ENCODE results near the gene IGSF5. TPM values are rescaled to one million over a fixed set of nuclear protein-coding genes. Genes with fewer than 3 reads are reported as not detected.

IGSF5 gene
- total RNA-seq, 1 experiment from 2014 or later, result not detected

- Mint-ChIP-seq H3K4me3 (ENCODE audit: unreplicated experiment) (no peak overlapping the region), H3K4me1 (ENCODE audit: insufficient read depth, unreplicated experiment) (peaks cover 19% of the 10 kb centered on the region), H3K27me3 (ENCODE audit: insufficient read depth, unreplicated experiment) (peaks cover 10% of the 10 kb centered on the region), H3K9me3 (ENCODE audit: unreplicated experiment) (peaks cover 8% of the 10 kb centered on the region), H3K36me3 (ENCODE audit: insufficient read depth, unreplicated experiment) (peaks cover 6% of the 10 kb centered on the region), H3K27ac (ENCODE audit: low read depth, unreplicated experiment) (no peak overlapping the region)
- ChIA-PET POLR2A (no interaction called here), CTCF (interaction anchor here (0.7 kb wide), 1 partner anchor 73 kb away, joined by 3 read pairs; no protein-coding TSS in a partner anchor)
- intact Hi-C loops (cut with micrococcal nuclease), result no loop called here
- TF ChIP-seq CTCF (IDR thresholded peaks at IDR 0.05; ENCODE audit: unreplicated experiment), result no peak
- no peak for DNase-seq (ENCODE audit: unreplicated experiment)
- BruUV-seq (replicated peaks), result no TSS peak
Measured at GRCh38 chr21:39726133-39726532, 18.9 kb upstream of the IGSF5 start.

DNA sequence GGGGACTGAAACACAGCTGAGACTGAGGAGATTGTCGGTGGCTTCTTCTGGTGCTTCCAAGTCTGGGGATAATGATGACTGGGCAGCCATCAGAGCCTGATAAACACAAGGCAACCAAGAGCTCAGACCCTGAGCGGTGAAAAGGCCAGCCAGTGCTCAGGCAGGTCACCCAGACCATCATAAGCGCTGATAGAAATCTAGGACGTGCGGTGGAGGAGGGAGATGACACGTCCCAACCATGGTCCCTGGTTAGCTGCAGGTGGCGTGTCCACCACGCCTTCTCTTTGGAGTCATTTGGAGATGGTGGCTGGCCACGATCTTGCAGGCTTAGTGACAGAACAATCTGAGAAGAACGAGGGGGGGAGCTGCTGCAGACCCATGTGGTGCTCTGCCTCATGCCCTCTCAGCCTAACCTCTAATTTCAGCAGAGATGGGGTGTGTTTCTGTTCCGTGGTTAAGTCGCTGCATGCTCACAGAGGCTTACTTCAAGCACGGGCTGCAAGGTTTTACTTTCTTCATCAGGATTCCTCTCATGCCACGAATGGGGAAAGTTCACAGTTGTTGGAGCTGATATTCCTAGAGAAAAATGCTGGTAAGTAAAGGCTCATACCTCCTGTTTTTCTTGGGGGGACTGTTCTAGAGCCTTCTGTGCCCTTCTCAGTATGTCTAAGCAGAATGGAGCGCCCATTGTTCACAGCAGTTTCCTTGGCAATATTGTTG lies 17.4 kb upstream of the IGSF5 start:
- no peak overlapping the region for H3K4me3 Mint-ChIP-seq (ENCODE audit: unreplicated experiment)
- DNase-seq (ENCODE audit: unreplicated experiment), result no peak
- H3K27ac Mint-ChIP-seq (ENCODE audit: low read depth, unreplicated experiment), result no peak overlapping the region
- no peaks in the 10 kb centered on the region for H3K27me3 Mint-ChIP-seq (ENCODE audit: insufficient read depth, unreplicated experiment)
- peaks cover 21% of the 10 kb centered on the region for H3K4me1 Mint-ChIP-seq (ENCODE audit: insufficient read depth, unreplicated experiment)
- BruUV-seq (replicated peaks), result no TSS peak
- TF ChIP-seq CTCF (IDR thresholded peaks at IDR 0.05; ENCODE audit: unreplicated experiment), result no peak
- intact Hi-C loops (cut with micrococcal nuclease), result no loop called here
- ChIA-PET POLR2A (no interaction called here), CTCF (interaction anchor here (0.6 to 3.3 kb wide), 6 partner anchors 11 to 1407 kb away, joined by 3 to 18 read pairs (median 6); no protein-coding TSS in a partner anchor)
- H3K9me3 Mint-ChIP-seq (ENCODE audit: unreplicated experiment), result no peaks in the 10 kb centered on the region
- peaks cover 6% of the 10 kb centered on the region for H3K36me3 Mint-ChIP-seq (ENCODE audit: insufficient read depth, unreplicated experiment)

DNA sequence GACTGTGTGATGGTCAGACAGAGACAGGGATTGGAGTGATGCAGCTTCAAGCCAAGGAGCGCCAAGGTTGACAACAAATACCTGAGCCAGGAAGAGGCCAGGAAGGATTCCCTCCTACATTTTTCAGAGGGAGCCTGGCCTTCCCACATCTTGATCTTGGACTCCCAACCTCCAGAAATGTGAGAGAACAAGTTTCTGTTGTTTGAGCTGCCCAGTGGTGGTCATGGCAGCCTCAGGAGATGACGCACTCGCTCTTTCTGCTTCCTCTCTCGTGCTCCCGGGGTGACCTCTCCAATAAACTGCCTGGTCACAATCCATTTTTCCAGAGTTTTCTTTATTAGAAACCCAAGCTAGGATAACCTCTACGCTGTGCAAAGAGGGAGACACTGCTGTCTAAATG lies 16.6 kb upstream of the IGSF5 start:
- TF ChIP-seq CTCF (IDR thresholded peaks at IDR 0.05; ENCODE audit: unreplicated experiment), result no peak
- H3K4me3 Mint-ChIP-seq (ENCODE audit: unreplicated experiment), result no peak overlapping the region
- POLR2A ChIA-PET, result no interaction called here
- no TSS peak for BruUV-seq (replicated peaks)
- no peak overlapping the region for H3K27ac Mint-ChIP-seq (ENCODE audit: low read depth, unreplicated experiment)
- CTCF ChIA-PET, result interaction anchor here (0.6 to 3.3 kb wide), 3 partner anchors 12 to 283 kb away, joined by 3 to 18 read pairs (median 8); no protein-coding TSS in a partner anchor
- H3K9me3 Mint-ChIP-seq (ENCODE audit: unreplicated experiment), result no peaks in the 10 kb centered on the region
- peaks cover 21% of the 10 kb centered on the region for H3K4me1 Mint-ChIP-seq (ENCODE audit: insufficient read depth, unreplicated experiment)
- intact Hi-C loops (cut with micrococcal nuclease), result no loop called here
- DNase-seq (ENCODE audit: unreplicated experiment), result no peak
- H3K27me3 Mint-ChIP-seq (ENCODE audit: insufficient read depth, unreplicated experiment), result no peaks in the 10 kb centered on the region
- H3K36me3 Mint-ChIP-seq (ENCODE audit: insufficient read depth, unreplicated experiment), result peaks cover 6% of the 10 kb centered on the region

- peak; percentile 40 for DNase-seq (ENCODE audit: unreplicated experiment)
- H3K4me3 Mint-ChIP-seq (ENCODE audit: unreplicated experiment), result no peak overlapping the region
- no TSS peak for BruUV-seq (replicated peaks)
- H3K36me3 Mint-ChIP-seq (ENCODE audit: insufficient read depth, unreplicated experiment), result no peaks in the 10 kb centered on the region
- H3K9me3 Mint-ChIP-seq (ENCODE audit: unreplicated experiment), result no peaks in the 10 kb centered on the region
- TF ChIP-seq CTCF (IDR thresholded peaks at IDR 0.05; ENCODE audit: unreplicated experiment), result no peak
- no peaks in the 10 kb centered on the region for H3K27me3 Mint-ChIP-seq (ENCODE audit: insufficient read depth, unreplicated experiment)
- intact Hi-C loops (cut with micrococcal nuclease), result no loop called here
- CTCF ChIA-PET, result interaction anchor here (0.6 kb wide), 1 partner anchor 329 kb away, joined by 3 read pairs; no protein-coding TSS in a partner anchor
- peaks cover 21% of the 10 kb centered on the region for H3K4me1 Mint-ChIP-seq (ENCODE audit: insufficient read depth, unreplicated experiment)
- H3K27ac Mint-ChIP-seq (ENCODE audit: low read depth, unreplicated experiment), result peak overlapping the region; percentile 81
- POLR2A ChIA-PET, result interaction anchor here (0.7 to 0.9 kb wide), 3 partner anchors 23 to 169 kb away, joined by 3 read pairs; no protein-coding TSS in a partner anchor
Measured at GRCh38 chr21:39730418-39731157, 14.4 kb upstream of the IGSF5 start.

Measured in MCF 10A (cell line).